GM12878 (cell line): Measurements from ENCODE around the gene DUS1L. TPM values are rescaled to one million over a fixed set of nuclear protein-coding genes. Genes with fewer than 3 reads are reported as not detected.

ENCODE experiments used
- ATAC-seq: fragments of 200-7000 bp; cut with Tn5 transposase; 3 replicates; pipeline ENCODE4 v1.9.1; 2020; ENCODE audit warnings: mild to moderate bottlenecking, moderate library complexity
- BruUV-seq: library from RNA; stranded (reverse); fragments of 400-500 nt; replicated peaks from 2 replicates; lab custom pipeline; 2021; lab: Mats Ljungman, UMichigan
- CTCF ChIA-PET: fragments of 300-600 bp; sonication (Branson Sonifier 250); formaldehyde crosslinking; extraction: SDS; loops from one replicate; lab custom pipeline; 2021; ENCODE audit warnings: inconsistent platforms; lab: Yijun Ruan, JAX
- POLR2A ChIA-PET: fragments of 350-600 bp; formaldehyde crosslinking; extraction: SDS; loops from one replicate; lab custom pipeline; 2021; ENCODE audit warnings: inconsistent platforms; lab: Charles Lee
- RAD21 ChIA-PET: fragments of 300-600 bp; sonication (Branson Sonifier 250); formaldehyde crosslinking; loops from one replicate; lab custom pipeline; 2023; ENCODE audit warnings: antibody characterized with exemption; ENCODE audit not compliant: unreplicated experiment; lab: Charles Lee
- SMC1A ChIA-PET: fragments of 300-600 bp; sonication (Branson Sonifier 250); formaldehyde crosslinking; loops from one replicate; lab custom pipeline; 2023; ENCODE audit not compliant: unreplicated experiment, uncharacterized antibody; lab: Charles Lee
- DNase-seq: peaks from one replicate; pipeline ENCODE4 v3.0.0-alpha.2; 2011; ENCODE audit warnings: low read depth, low spot score
- FAIRE-seq: peaks from 3 replicates; lab custom pipeline; 2011; peaks lifted over from hg19 to GRCh38; lab: Jason Lieb, UNC
- H2AFZ ChIP-seq: 2 replicates; pipeline ENCODE4 v1.6.0; 2011; ENCODE audit warnings: low read depth, low read length, control low read depth; ENCODE audit not compliant: control insufficient read depth
- H3K27ac ChIP-seq: 2 replicates; pipeline ENCODE4 v1.5.1; 2011; ENCODE audit warnings: control low read depth; ENCODE audit not compliant: control insufficient read depth, insufficient read depth
- H3K27me3 ChIP-seq, 2 experiments: replicated peaks in 1 of 2; 2 replicates each; pipeline versions ENCODE4 v1.6.0 to v1.6.1; 2011; ENCODE audit warnings: low read length in 1 of 2; ENCODE audit not compliant: control insufficient read depth in 2 of 2, insufficient read depth in 2 of 2
- H3K36me3 ChIP-seq, 2 experiments: 2 replicates each; pipeline ENCODE4 v1.5.1; 2011; ENCODE audit warnings: low read length in 1 of 2; ENCODE audit not compliant: control insufficient read depth in 2 of 2, insufficient read depth in 2 of 2
- H3K4me1 ChIP-seq: 2 replicates; pipeline ENCODE4 v1.6.1; 2011; ENCODE audit warnings: mild to moderate bottlenecking, low read length, moderate library complexity, mixed read lengths; ENCODE audit not compliant: control insufficient read depth, insufficient read depth
- H3K4me2 ChIP-seq: 2 replicates; pipeline ENCODE4 v1.6.0; 2011; ENCODE audit warnings: control low read depth; ENCODE audit not compliant: control insufficient read depth, insufficient read depth
- H3K4me3 ChIP-seq: fragments of 200-600 bp; sonication (generic); 2 replicates; pipeline ENCODE4 v1.5.1; 2016
- H3K79me2 ChIP-seq: 2 replicates; pipeline ENCODE4 v1.6.0; 2011; ENCODE audit warnings: low read length; ENCODE audit not compliant: control insufficient read depth, insufficient read depth
- H3K9ac ChIP-seq: 2 replicates; pipeline ENCODE4 v1.8.0; 2011; ENCODE audit warnings: low read length, control low read depth, mixed read lengths; ENCODE audit not compliant: control insufficient read depth, insufficient read depth
- H3K9me3 ChIP-seq: replicated peaks from 3 replicates; pipeline ENCODE4 v1.5.1; 2011; ENCODE audit warnings: mild to moderate bottlenecking, low read length; ENCODE audit not compliant: control insufficient read depth, insufficient read depth
- H4K20me1 ChIP-seq: 2 replicates; pipeline ENCODE4 v1.6.0; 2011; ENCODE audit not compliant: control insufficient read depth, insufficient read depth
- BACH1 ChIP-seq: fragments of 450-650 bp; IDR thresholded peaks from 2 replicates; pipeline ENCODE4 v1.6.1; 2017; ENCODE audit warnings: mild to moderate bottlenecking, borderline replicate concordance
- BCLAF1 ChIP-seq: fragments of 450-650 bp; IDR thresholded peaks from 2 replicates; pipeline ENCODE4 v1.6.1; 2017; ENCODE audit warnings: antibody characterized with exemption, mild to moderate bottlenecking, moderate library complexity
- BRCA1 ChIP-seq: IDR thresholded peaks from 2 replicates; pipeline ENCODE4 v1.6.1; 2011; ENCODE audit warnings: low read depth, low read length, improper control_type of control experiment
- CBFB ChIP-seq: IDR thresholded peaks from 2 replicates; pipeline ENCODE4 v1.6.1; 2016; ENCODE audit warnings: antibody characterized with exemption, low read depth
- CEBPZ ChIP-seq: fragments of 150-350 bp; IDR thresholded peaks from 2 replicates; pipeline ENCODE4 v1.6.1; 2016; ENCODE audit warnings: low read depth, low read length
- EED ChIP-seq: sonication (generic); IDR thresholded peaks from 2 replicates; pipeline ENCODE4 v1.6.1; 2016; ENCODE audit warnings: antibody characterized with exemption, low read depth
- GATAD2B ChIP-seq: fragments of 450-650 bp; conservative IDR thresholded peaks from 2 replicates; pipeline ENCODE4 v1.6.1; 2017; ENCODE audit warnings: low read depth, mild to moderate bottlenecking, moderate library complexity
- HSF1 ChIP-seq: fragments of 150-350 bp; IDR thresholded peaks from 2 replicates; pipeline ENCODE4 v1.6.1; 2014; ENCODE audit warnings: mild to moderate bottlenecking, low read depth, low read length
- IRF3 ChIP-seq: fragments of 450-650 bp; IDR thresholded peaks from 2 replicates; pipeline ENCODE4 v1.6.1; 2014; ENCODE audit warnings: mild to moderate bottlenecking
- LARP7 ChIP-seq: fragments of 450-650 bp; IDR thresholded peaks from 2 replicates; pipeline ENCODE4 v1.6.1; 2017; ENCODE audit warnings: mild to moderate bottlenecking
- MTA3 ChIP-seq: IDR thresholded peaks from 2 replicates; pipeline ENCODE4 v1.6.1; 2012; ENCODE audit warnings: low read length, inconsistent platforms, borderline replicate concordance
- POLR2AphosphoS5 ChIP-seq: IDR thresholded peaks from 2 replicates; pipeline ENCODE4 v1.6.1; 2011; ENCODE audit warnings: mild to moderate bottlenecking, low read length, inconsistent platforms
- SMC3 ChIP-seq: IDR thresholded peaks from 2 replicates; pipeline ENCODE4 v1.6.1; 2011; ENCODE audit warnings: low read length, improper control_type of control experiment, borderline replicate concordance
- TAF1 ChIP-seq: IDR thresholded peaks from 2 replicates; pipeline ENCODE4 v1.6.1; 2011; ENCODE audit warnings: mild to moderate bottlenecking, low read depth, low read length, borderline replicate concordance
- ZNF217 ChIP-seq: fragments of 450-650 bp; IDR thresholded peaks from 2 replicates; pipeline ENCODE4 v1.6.1; 2017; ENCODE audit warnings: antibody characterized with exemption, mild to moderate bottlenecking
- WGBS: methylation state at CpG from one replicate; pipeline ENCODE4 v1.1.6; 2016; ENCODE audit warnings: low lambda C conversion rate; ENCODE audit not compliant: insufficient replicate concordance, insufficient coverage; ENCODE audit errors: missing lambda C conversion rate; 5-methylcytosine and 5-hydroxymethylcytosine counted together
- in situ Hi-C: fragments of 300-500 bp; cut with MboI; formaldehyde crosslinking; loops from 9 replicates; pipeline ENCODE4 v1.14.3; 2018; ENCODE audit warnings: mixed read lengths
- intact Hi-C: fragments of 100-400 bp; cut with micrococcal nuclease; formaldehyde crosslinking; loops from one replicate; pipeline ENCODE4 v1.14.2; 2022; ENCODE audit not compliant: unreplicated experiment
- polyA plus RNA-seq, 11 experiments: library from polyadenylated mRNA; depleted of rRNA in 4 of 11; unstranded in 6 of 11; stranded (reverse) in 5 of 11; fragments of >200 nt; fragmentation: Nextera tagmentation in 4 of 11; fragmentation: Illumina TruSeq in 1 of 11; extraction: Ambion mirVana in 4 of 11; extraction: Trizol in 1 of 11; gene quantifications; 1 replicate in 1 of 11; 2 replicates in 10 of 11; pipeline versions ENCODE4 v1.2.1 to v1.2.3, GENCODE V29; 2011 to 2016; ENCODE audit warnings: inconsistent platforms in 2 of 11, missing spikeins in 2 of 11, low read depth in 1 of 11
- total RNA-seq, 4 experiments: library from RNA; depleted of rRNA in 3 of 4; stranded (reverse); fragments of >200 nt in 3 of 4; fragmentation: Illumina TruSeq in 1 of 4; extraction: Trizol in 1 of 4; gene quantifications; 2 replicates each; pipeline versions ENCODE4 v1.2.1 to v1.2.3, GENCODE V29; 2013 to 2021

The DUS1L gene
- total and polyA plus RNA-seq, 10 of the 15 experiments (the other 5 are each of a cell fraction or from before 2014, with no cell fraction given), result 6.1 to 157 (median 44.5) TPM

- no peak for TF ChIP-seq IRF3
- TF ChIP-seq EED, result no peak
- no peak for TF ChIP-seq LARP7
- TF ChIP-seq POLR2AphosphoS5, result no peak
- TF ChIP-seq HSF1, result no peak
Measured at GRCh38 chr17:82014432-82014831, 51.2 kb downstream of the DUS1L start (continued).

- no peak overlapping the region for H3K27ac ChIP-seq
- no peak overlapping the region for H3K4me3 ChIP-seq
- ChIA-PET SMC1A (no interaction called here), POLR2A (no interaction called here), RAD21 (no interaction called here), CTCF (interaction anchor here (1.3 kb wide), 1 partner anchor 54 kb away, joined by 3 read pairs; no protein-coding TSS in a partner anchor)
- FAIRE-seq, result no peak
- H3K4me1 ChIP-seq, result no peaks in the 10 kb centered on the region
- no peak for ATAC-seq
- no peaks in the 10 kb centered on the region for H3K27me3 ChIP-seq
- no peaks in the 10 kb centered on the region for H3K79me2 ChIP-seq
- no peak overlapping the region for H3K4me2 ChIP-seq
- no peaks in the 10 kb centered on the region for H3K9me3 ChIP-seq
- no peaks in the 10 kb centered on the region; a peak in 1 of 4 replicates for H3K36me3 ChIP-seq
- no peak overlapping the region for H3K9ac ChIP-seq
- in situ Hi-C loops (no loop called here), intact Hi-C loops (no loop called here)
- BruUV-seq, result no TSS peak
- 80% methylated on average over 16 of the region's 16 CpGs for WGBS
- DNase-seq, result no peak
- no peak overlapping the region for H2AFZ ChIP-seq
- H4K20me1 ChIP-seq, result no peaks in the 10 kb centered on the region
- TF ChIP-seq CBFB, result no peak
- TF ChIP-seq ZNF217, result no peak
- TF ChIP-seq TAF1, result no peak
- TF ChIP-seq MTA3, result no peak
- no peak for TF ChIP-seq SMC3
- no peak for TF ChIP-seq BACH1
- TF ChIP-seq BCLAF1, result no peak
- no peak for TF ChIP-seq CEBPZ
- no peak for TF ChIP-seq BRCA1
- TF ChIP-seq GATAD2B, result no peak
Measured at GRCh38 chr17:82013772-82014321, 51.8 kb downstream of the DUS1L start.
